HL-60/S4 treated with retinoic acid at 250 ng/mL for 4 days and 3 days (cell line): ENCODE measurements around the gene THADA.

Experiments used
- in situ Hi-C: fragments of 300-500 bp; cut with MboI; formaldehyde crosslinking; loops from 2 replicates; pipeline ENCODE4 v1.7.0; 2022; ENCODE audit warnings: low sequenced_read_pairs

Gene THADA

GRCh38 chr2:43472527-43473194 is 123.2 kb downstream of the THADA start:
- in situ Hi-C loops, result no loop called here

- in situ Hi-C loops, result no loop called here
These were observed 126.1 kb downstream of the THADA start for GRCh38 chr2:43469713-43470112.

GRCh38 chr2:43469094-43469493 is 126.7 kb downstream of the THADA start:
- in situ Hi-C loops, result no loop called here

- in situ Hi-C loops, result no loop called here
These were observed 127.9 kb downstream of the THADA start for GRCh38 chr2:43467891-43468290.

- in situ Hi-C loops, result no loop called here
These were observed 130.6 kb downstream of the THADA start for GRCh38 chr2:43465234-43465633.

- in situ Hi-C loops, result no loop called here
These were observed 131.2 kb downstream of the THADA start for GRCh38 chr2:43464590-43464989.

GRCh38 chr2:43462866-43463641 is 132.8 kb downstream of the THADA start:
- in situ Hi-C loops, result no loop called here

- in situ Hi-C loops, result no loop called here
These were observed 134.3 kb downstream of the THADA start for GRCh38 chr2:43461453-43462073.

GRCh38 chr2:43460611-43461365 is 135.1 kb downstream of the THADA start:
- in situ Hi-C loops, result no loop called here

- in situ Hi-C loops, result no loop called here
These were observed 135.7 kb downstream of the THADA start for GRCh38 chr2:43460174-43460546.

GRCh38 chr2:43459446-43460173 is 136.2 kb downstream of the THADA start:
- in situ Hi-C loops, result no loop called here

- in situ Hi-C loops, result no loop called here
These were observed 137.7 kb downstream of the THADA start for GRCh38 chr2:43458014-43458628.

- in situ Hi-C loops, result no loop called here
These were observed 139.9 kb downstream of the THADA start for GRCh38 chr2:43455731-43456642.

- in situ Hi-C loops, result no loop called here
These were observed 140.5 kb downstream of the THADA start for GRCh38 chr2:43455296-43455695.

GRCh38 chr2:43454791-43455190 is 141.0 kb downstream of the THADA start:
- in situ Hi-C loops, result no loop called here

GRCh38 chr2:43453179-43454170 is 142.4 kb downstream of the THADA start:
- in situ Hi-C loops, result no loop called here

- in situ Hi-C loops, result no loop called here
These were observed 143.5 kb downstream of the THADA start for GRCh38 chr2:43452318-43452731.

GRCh38 chr2:43450617-43451016 is 145.2 kb downstream of the THADA start:
- in situ Hi-C loops, result no loop called here
